COR-L47 (cell line): Measurements from ENCODE around the gene PNPLA7.
"Not testable (repeated sequence)": the region's sequence is repeated elsewhere in the genome, so short reads cannot be mapped to it uniquely, and the experiment has no call there.

ENCODE experiments used
- DNase-seq: peaks from one replicate; lab custom pipeline; 2025; lab: John Stamatoyannopoulos, UW

Gene PNPLA7

GRCh38 chr9:137550231-137550621, at the start of gene PNPLA7:
Gene PNPLA7 (minus strand): TSS chr9:137550402. CDS start chr9:137550197, 205 bp downstream.
- peak; percentile 81 for DNase-seq

DNA sequence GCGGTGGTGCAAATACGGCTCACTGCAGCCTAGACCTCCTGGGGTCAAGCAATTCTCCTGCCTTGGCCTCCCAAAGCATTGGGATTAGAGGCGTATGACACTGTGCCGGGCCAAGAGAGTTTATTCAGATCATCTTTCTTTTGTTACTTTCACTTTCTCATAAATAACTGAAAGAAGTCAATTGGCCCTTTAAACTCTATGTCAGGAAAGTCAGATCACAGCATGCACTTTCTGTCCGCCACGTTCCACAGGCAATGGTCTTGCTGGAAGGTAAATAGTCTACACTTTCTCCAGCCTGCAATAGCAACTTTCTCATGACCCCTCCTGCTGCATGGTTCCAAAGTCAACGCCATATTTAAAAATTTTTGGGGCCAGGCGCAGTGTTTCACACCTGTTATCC, 48.7 kb upstream of the PNPLA7 start:
- DNase-seq: no peak

DNA sequence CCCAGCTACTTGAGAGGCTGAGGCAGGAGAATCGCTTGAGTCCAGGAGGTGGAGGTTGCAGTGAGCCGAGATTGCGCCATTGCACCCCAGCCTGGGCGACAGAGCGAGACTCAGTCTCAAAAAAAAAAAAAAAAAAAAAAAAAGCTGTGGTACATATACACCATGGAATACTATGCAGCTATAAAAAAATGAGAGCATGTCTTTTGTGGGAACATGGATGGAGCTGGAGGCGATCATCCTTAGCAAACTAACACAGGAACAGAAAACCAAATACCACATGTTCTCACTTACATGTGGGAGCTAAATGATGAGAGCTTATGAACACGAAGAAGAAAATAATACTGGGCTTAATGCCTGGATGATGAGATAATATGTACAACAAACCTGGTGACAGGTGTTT, 46.4 kb upstream of the PNPLA7 start:
- not testable (repeated sequence) for DNase-seq

DNA sequence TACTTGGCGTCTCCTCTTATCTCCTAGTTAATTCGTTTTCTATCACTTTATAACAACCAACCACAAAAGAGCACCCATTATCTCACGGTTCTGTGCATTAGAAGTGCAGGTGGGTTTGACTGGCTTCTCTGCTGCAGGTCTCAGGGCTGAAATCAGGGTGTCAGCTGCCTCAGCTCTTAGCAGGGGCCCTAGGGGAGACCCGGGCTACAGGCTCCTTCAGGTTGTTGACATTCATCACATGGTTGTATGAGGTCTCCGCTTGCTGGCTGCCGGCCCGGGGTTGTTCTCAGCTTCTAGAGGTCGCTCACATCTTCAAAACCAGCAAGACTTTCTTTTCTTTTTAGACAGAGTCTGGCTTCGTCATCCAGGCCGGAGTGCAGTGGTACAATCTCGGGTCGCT, 43.0 kb upstream of the PNPLA7 start:
- DNase-seq: no peak

DNA sequence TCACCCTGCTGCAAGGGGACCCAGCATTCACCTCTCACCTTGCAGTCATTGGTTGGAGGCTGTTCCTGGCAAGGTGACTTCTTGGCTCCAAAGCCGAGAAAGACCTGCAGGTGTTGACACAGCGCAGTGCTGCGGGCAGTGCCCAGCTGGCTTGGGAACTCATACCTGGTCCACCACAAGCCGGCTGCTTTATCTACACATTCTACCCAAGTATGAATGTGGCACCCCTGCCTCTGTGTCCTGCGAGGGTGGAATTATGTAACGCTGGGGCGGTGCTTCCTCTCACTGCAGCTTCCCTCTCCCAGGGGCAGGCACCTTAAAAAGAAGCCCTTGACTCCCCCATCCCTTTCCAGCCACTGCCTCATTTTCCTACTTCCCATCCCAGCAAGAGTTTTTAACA, 42.6 kb upstream of the PNPLA7 start:
- no peak for DNase-seq

DNA sequence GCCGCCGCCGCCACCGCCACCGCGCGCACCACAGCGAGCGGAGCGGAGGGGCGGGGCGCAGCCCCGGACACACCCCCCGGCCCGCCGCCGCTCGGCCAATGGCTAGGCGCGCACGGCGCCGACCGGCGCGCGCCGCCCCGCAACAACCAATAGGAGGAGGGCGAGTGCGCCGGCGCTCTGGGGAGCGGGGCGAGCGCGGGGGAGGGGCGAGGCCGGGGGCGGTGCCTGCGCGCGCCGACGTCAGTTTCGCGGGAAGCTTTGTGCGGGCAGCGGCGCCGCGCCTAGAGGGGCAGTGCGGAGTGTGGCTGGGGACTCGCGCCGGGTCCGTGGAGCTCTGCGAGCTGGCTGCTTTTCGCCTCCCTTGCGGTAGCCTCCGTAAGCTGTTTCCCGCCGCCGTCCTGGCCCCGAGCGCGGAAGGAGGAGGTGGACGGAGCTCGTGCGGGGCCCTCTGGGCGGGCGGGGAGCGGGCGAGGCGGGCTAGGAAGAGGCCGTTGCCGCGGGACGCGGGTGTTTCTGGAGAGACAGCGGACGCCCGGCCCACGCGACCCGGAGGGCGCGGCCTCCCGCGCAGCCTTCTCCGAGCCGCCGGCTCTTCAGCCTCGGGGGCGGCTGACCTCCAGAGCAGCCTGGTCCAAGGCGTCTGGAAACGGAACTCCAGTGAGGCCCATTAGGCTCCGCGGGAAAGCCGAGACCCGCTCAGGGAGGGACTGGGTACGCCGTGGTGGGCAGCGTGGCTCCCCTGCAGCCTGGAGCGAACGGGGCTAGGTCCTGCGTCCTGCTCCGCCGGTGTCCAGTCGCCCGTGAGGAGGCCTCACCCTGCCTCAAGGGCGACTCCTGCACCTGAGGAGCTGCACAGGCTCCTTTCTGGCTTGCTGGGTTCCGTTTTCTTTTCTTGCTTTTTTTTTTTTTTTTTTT, 40.5 kb upstream of the PNPLA7 start, which contains the start of gene ZMYND19:
TSS of gene ZMYND19 (minus strand) at position 44 of the 915 bp plus-strand sequence. CDS start 249 bp downstream, outside the sequence.
- DNase-seq: peak; percentile 88

DNA sequence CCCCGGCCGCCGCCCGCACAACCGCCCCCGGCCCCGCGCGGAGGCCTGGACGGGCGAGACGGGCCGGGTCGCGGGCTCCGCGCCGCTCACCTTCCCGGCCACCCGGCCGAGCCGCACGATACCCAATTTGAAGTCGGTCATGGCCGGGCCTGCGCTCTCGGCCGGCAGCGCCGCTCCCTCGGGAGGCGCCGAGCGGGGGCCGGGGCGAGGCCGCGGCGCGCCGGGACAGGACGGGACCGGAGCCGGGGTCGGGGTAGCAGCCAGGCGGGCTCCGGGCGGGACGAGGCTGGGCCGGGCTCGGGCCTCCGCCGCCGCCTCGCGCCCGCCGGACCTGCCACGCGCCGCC, 39.9 kb upstream of the PNPLA7 start:
- no peak for DNase-seq

DNA sequence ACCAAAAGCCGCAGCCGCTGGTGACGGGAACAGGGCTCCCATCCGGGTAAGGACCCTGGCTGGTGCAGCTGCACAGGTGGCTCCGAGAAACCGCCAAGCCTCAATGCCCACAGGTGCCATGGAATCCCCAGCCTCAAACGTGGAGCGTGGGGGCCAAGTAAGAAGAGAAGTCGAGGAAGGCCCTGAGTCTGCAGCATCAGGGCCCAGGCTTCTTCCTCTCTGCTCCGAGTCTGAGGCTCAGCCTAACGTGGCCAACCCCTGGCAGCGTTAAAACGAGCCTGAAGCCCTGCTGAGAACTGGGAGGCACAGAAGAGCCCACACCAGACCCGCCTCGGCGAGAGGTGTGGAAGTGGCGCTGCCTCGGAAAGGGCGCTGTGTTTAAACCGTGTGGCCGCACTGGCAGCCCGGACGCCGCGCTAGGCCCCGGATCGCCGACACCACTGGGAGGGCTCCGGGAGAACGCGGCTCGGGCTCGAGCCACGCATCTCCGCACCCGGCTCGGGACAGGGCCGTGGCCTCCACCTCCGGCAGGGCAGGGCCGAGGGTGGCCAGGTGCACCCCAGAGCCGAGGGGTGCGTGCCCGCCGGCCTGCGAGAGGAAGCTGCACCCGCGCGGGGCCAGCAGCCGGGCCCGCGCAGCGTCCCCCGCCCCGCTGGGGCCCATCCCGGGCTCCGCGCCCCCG, 39.4 kb upstream of the PNPLA7 start:
- no peak for DNase-seq

DNA sequence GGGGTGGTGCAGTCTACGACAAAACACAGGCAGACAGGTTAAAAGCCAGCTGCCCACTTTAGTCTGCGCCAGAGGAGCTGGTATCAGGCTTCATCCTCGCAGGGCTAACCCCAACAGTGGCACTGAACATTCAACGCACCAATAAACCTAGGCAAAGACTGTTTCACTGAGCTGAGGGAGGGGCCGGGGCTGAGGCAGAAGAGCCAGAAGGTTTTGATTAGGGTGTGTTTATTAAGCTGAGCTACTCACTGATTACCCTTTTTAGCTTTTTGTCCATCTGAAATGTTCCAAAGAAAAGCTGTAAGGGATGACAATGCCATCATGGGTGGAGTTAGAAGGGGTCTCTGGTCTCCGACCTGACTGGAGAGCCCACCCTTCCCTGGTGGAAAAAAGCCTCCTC, 38.7 kb upstream of the PNPLA7 start:
- DNase-seq: no peak

GRCh38 chr9:137588311-137588710, 38.1 kb upstream of the PNPLA7 start:
- no peak for DNase-seq

DNA sequence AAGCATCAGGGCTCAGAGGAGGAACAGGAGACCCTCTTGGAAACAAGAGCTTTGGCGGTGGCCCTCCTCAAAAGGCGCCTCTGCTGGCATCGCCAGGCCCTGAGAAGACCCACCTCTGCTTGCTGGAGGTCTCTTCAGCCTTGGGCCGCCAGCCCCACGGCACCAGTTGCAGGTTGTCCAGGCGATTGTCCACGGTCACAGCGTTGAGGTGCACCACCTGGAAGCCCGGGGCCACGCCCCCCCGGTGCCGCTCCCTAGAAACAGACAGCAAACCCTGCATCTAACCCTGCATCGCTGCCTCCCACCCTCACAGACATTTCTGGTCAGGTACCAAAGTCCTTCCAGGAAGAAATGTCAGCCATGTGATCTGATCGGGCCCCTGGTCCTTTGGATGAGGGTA, 36.7 kb upstream of the PNPLA7 start:
- no peak for DNase-seq

GRCh38 chr9:137583957-137584356, 33.8 kb upstream of the PNPLA7 start:
- DNase-seq: no peak

GRCh38 chr9:137583347-137583746, 33.1 kb upstream of the PNPLA7 start:
- no peak for DNase-seq

DNA sequence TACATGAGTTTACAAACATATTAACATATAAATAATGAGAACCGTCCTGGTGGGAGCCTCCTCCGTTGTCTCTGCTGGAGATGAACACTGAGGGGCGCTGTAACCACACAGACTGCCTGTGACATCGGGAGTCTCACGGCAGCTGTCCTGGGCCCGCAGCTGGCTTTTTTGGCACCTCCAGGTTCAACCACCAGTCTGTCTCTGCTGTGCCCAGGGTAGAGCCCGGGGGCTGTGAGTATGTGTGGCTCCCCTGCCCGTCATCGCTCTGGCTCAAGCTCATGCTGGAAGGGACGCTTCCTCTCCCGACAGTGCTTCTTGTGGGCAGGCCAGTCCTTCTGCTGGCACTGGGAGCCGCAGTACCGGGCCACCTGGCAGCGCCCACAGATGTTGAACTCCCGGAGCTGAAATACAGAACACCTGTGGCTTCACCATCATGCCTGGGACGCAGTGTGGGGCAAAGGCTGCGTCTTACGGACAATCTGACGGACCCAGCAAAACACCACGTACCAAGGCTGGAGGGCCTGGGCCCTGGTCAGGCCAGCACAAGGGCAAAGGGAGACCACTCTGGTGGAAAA, 32.2 kb upstream of the PNPLA7 start:
- no peak for DNase-seq

- no peak for DNase-seq
These were observed 31.4 kb upstream of the PNPLA7 start for GRCh38 chr9:137581361-137582285.

GRCh38 chr9:137580954-137581322, 30.7 kb upstream of the PNPLA7 start:
- no peak for DNase-seq

- peak; percentile 17 for DNase-seq
These were observed 30.2 kb upstream of the PNPLA7 start for GRCh38 chr9:137580209-137580953.

DNA sequence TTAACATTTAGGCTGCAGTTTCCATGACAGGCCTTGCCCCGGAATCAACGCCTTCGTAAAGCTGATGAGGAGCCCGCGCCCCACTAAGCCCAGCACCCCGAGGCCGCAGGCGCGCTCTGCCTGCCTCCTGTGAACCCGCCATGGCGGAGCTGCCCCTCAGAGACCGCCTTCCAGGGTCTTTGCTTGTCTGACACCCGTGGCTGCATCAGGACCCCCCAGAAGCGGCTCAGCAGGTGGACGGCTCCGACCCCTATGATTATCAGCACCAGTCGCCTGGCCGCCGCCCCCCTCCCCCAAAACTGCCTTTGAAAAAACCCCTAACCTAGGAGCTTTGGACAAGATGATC, 29.0 kb upstream of the PNPLA7 start:
- DNase-seq: no peak

GRCh38 chr9:137578518-137579258, 28.5 kb upstream of the PNPLA7 start, which contains the start of gene DPH7:
Gene DPH7 (minus strand): TSS chr9:137578925. CDS start chr9:137578777, 148 bp downstream.
- DNase-seq: peak; percentile 89

DNA sequence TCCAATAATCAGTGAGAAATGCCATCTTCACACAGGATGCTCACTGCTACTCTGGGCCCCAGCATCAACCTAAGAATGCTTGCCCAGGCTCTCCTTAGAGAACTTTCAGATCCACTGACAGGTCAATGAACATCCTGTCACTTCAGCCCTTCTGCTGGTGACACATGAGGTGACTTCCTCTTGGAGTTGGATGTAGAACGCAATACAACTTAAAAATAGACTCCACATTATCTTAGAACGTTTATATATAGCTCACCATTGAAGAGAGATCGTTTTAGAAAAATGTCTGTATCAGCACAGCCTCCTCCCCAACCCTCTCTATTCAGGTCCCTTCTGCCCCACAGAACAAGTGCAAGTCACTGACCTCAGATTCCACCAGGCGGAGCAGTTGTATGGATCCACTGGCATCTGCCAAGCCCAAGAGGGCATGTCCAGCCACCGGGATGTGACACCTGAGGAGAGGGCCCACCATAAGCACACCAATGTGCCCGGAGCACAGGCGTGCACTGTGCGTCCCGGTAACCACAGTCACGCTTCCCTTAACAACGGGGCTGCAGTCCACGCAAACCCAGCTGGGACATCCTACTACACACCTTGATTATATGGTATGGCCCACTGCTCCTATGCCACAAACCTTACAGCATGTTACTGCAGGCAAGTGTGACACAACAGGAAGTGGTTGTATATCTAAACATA, 25.7 kb upstream of the PNPLA7 start:
- no peak for DNase-seq
